ENCODE data around the gene SCRN1.

DNA sequence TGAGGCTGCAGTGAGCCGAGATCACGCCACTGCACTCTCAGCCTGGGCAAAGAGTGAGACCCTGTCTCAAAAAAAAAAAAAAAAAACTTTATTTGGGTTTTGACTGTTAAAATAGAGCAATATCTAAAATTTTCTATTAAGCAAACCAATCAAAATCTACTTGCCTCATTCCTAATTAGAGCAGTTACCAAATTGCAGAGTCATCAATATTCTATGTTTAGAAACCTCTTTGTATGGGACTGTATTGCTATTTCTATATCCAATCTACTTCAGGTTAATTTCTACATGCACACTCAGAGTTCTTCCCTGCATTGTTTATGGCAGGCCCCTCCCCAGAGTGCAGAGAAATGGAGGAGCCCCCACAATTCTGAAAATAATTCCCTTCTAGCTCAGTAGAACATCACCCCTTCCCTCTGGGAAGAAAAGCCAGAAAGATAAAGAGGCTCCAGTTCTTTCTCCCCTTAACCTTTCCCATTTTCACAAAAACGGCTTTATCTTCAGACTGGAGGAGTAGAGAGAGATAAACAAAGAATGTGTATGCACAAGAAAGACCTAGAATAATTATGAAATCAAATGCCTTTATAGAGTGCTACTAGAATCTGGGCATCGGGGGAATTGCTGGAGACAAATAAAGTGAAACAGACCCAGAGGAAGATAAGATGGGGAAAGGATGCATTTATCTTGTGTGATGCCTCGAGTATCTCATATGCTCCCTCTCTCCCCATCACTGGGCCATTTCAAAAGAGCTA is 17.9 kb downstream of the SCRN1 start:
- TF ChIP-seq, protein P1, sequence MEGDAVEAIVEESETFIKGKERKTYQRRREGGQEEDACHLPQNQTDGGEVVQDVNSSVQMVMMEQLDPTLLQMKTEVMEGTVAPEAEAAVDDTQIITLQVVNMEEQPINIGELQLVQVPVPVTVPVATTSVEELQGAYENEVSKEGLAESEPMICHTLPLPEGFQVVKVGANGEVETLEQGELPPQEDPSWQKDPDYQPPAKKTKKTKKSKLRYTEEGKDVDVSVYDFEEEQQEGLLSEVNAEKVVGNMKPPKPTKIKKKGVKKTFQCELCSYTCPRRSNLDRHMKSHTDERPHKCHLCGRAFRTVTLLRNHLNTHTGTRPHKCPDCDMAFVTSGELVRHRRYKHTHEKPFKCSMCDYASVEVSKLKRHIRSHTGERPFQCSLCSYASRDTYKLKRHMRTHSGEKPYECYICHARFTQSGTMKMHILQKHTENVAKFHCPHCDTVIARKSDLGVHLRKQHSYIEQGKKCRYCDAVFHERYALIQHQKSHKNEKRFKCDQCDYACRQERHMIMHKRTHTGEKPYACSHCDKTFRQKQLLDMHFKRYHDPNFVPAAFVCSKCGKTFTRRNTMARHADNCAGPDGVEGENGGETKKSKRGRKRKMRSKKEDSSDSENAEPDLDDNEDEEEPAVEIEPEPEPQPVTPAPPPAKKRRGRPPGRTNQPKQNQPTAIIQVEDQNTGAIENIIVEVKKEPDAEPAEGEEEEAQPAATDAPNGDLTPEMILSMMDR (IDR thresholded peaks at IDR 0.05) = no peak
- no peak for TF ChIP-seq POLR2A (IDR thresholded peaks at IDR 0.05)

Data from thyroid gland (tissue), 4 donors.